Measurements from ENCODE around the gene LRRTM3.

DNA sequence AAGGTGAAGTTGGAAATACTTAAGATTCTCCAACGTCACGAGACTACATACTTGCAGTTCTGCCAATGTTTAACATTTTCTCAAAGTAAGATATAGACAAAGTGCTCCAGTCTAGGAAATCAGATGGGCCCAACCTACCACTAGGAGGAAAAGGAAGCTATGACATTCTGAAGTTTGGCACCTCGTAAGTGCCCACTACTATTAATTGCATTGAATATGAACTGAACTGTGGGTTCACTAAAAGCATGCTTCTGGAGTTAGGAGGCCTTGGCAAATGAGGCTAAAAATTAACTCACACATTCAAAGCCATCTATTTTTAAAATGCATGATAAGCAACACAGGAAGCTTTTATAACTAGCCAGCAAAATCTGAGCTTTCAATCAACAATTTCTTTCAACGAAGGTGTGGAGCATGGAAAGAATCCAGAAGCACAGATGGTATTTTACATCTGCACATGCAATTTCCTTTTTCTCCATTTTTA, 149.7 kb downstream of the LRRTM3 start:
- no peak for TF ChIP-seq CTCF (IDR thresholded peaks at IDR 0.05 in 8 of 11, conservative IDR thresholded peaks at IDR 0.05 in 3 of 11)
- TF ChIP-seq POLR2AphosphoS5 (IDR thresholded peaks at IDR 0.05), result no peak

Measured in spleen (tissue), 7 donors.